Stomach (tissue), 4 donors: ENCODE data around the gene GTF2IRD1.

Source experiments
- CTCF ChIP-seq, 7 experiments: fragments of 450-650 bp in 4 of 7; fragments of 200-600 bp in 3 of 7; sonication (generic) in 3 of 7; IDR thresholded peaks; one replicate each; pipeline ENCODE4 v1.5.1; 2016 to 2019; ENCODE audit warnings: antibody characterized with exemption in 7 of 7, control low read depth in 2 of 7, mild to moderate bottlenecking in 1 of 7
- POLR2A ChIP-seq, 4 donors: fragments of 450-650 bp; IDR thresholded peaks; one replicate each; pipeline ENCODE4 v1.6.1; 2016; ENCODE audit warnings: antibody characterized with exemption in 4 of 4, control low read depth in 2 of 4, mild to moderate bottlenecking in 1 of 4, moderate library complexity in 1 of 4

- TF ChIP-seq CTCF (IDR thresholded peaks at IDR 0.05) (no peak), POLR2A (IDR thresholded peaks at IDR 0.05) (no peak)
Measured at GRCh38 chr7:74606909-74607510, 153.3 kb downstream of the GTF2IRD1 start.
